HEK293 (cell line): ENCODE results near the gene TSPO.
"Not testable (repeated sequence)": the region's sequence is repeated elsewhere in the genome, so short reads cannot be mapped to it uniquely, and the experiment has no call there.

Source experiments
- SP3 ChIP-seq: fragments of 450-650 bp; formaldehyde crosslinking; IDR thresholded peaks from 2 replicates; pipeline ENCODE4 v1.5.1; 2016; ENCODE audit warnings: missing biosample characterization, missing genetic modification characterization
- ZBTB20 ChIP-seq: fragments of 450-650 bp; formaldehyde crosslinking; IDR thresholded peaks from 2 replicates; pipeline ENCODE4 v1.5.1; 2016; ENCODE audit warnings: missing biosample characterization, missing genetic modification characterization
- ZFP41 ChIP-seq: fragments of 450-650 bp; formaldehyde crosslinking; IDR thresholded peaks from 2 replicates; pipeline ENCODE4 v1.5.1; 2016; ENCODE audit warnings: missing biosample characterization, missing genetic modification characterization, borderline replicate concordance
- ZNF138 ChIP-seq: fragments of 450-650 bp; formaldehyde crosslinking; IDR thresholded peaks from 2 replicates; pipeline ENCODE4 v1.5.1; 2016; ENCODE audit warnings: missing biosample characterization, missing genetic modification characterization, borderline replicate concordance
- ZNF140 ChIP-seq: fragments of 450-650 bp; formaldehyde crosslinking; IDR thresholded peaks from 2 replicates; pipeline ENCODE4 v1.5.1; 2016; ENCODE audit warnings: missing biosample characterization, missing genetic modification characterization
- ZNF19 ChIP-seq: fragments of 450-650 bp; formaldehyde crosslinking; IDR thresholded peaks from 2 replicates; pipeline ENCODE4; 2016; ENCODE audit warnings: missing biosample characterization, missing genetic modification characterization, low read depth
- ZNF391 ChIP-seq: fragments of 450-650 bp; formaldehyde crosslinking; IDR thresholded peaks from 2 replicates; pipeline ENCODE4 v1.5.1; 2016; ENCODE audit warnings: low read depth, missing biosample characterization, missing genetic modification characterization, borderline replicate concordance
- TF ChIP-seq, protein P1 (sequence below): fragments of 450-650 bp; formaldehyde crosslinking; IDR thresholded peaks from 2 replicates; pipeline ENCODE4 v1.5.1; 2016; ENCODE audit warnings: missing biosample characterization, missing genetic modification characterization
- TF ChIP-seq, protein P2 (sequence below): fragments of 450-650 bp; formaldehyde crosslinking; conservative IDR thresholded peaks from 2 replicates; pipeline ENCODE4 v1.5.1; 2016; ENCODE audit warnings: low read depth, missing biosample characterization, missing genetic modification characterization
- TF ChIP-seq, protein P3 (sequence below): fragments of 450-650 bp; formaldehyde crosslinking; IDR thresholded peaks from 2 replicates; pipeline ENCODE4 v1.5.1; 2016; ENCODE audit warnings: missing biosample characterization, missing genetic modification characterization

DNA sequence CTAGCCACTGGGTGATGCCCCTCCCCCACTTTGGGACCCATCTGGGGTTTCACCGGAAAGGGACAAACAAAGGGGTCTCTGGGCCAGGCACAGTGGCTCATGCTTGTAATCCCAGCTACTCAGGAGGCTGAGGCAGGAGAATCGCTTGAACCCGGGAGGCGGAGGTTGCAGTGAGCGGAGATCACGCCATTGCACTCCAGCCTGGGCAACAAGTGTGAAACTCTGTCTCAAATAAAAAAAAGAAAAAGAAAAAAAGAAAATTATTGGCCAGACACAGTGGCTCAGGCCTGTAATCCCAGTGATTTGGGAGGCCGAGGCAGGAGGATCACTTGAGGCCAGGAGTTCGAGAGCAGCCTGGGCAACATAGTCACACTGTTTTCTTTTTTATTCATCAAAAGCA is 6.0 kb upstream of the TSPO start:
- not testable (repeated sequence) for TF ChIP-seq ZNF138 (tag by site-specific recombination); ZFP41 (tag by site-specific recombination); ZBTB20 (tag by site-specific recombination); ZNF391 (tag by site-specific recombination); ZNF140; ZNF19 (tag by site-specific recombination); SP3 (tag by site-specific recombination)
- TF ChIP-seq, protein P1, sequence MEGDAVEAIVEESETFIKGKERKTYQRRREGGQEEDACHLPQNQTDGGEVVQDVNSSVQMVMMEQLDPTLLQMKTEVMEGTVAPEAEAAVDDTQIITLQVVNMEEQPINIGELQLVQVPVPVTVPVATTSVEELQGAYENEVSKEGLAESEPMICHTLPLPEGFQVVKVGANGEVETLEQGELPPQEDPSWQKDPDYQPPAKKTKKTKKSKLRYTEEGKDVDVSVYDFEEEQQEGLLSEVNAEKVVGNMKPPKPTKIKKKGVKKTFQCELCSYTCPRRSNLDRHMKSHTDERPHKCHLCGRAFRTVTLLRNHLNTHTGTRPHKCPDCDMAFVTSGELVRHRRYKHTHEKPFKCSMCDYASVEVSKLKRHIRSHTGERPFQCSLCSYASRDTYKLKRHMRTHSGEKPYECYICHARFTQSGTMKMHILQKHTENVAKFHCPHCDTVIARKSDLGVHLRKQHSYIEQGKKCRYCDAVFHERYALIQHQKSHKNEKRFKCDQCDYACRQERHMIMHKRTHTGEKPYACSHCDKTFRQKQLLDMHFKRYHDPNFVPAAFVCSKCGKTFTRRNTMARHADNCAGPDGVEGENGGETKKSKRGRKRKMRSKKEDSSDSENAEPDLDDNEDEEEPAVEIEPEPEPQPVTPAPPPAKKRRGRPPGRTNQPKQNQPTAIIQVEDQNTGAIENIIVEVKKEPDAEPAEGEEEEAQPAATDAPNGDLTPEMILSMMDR: not testable (repeated sequence)
- TF ChIP-seq, protein P2, sequence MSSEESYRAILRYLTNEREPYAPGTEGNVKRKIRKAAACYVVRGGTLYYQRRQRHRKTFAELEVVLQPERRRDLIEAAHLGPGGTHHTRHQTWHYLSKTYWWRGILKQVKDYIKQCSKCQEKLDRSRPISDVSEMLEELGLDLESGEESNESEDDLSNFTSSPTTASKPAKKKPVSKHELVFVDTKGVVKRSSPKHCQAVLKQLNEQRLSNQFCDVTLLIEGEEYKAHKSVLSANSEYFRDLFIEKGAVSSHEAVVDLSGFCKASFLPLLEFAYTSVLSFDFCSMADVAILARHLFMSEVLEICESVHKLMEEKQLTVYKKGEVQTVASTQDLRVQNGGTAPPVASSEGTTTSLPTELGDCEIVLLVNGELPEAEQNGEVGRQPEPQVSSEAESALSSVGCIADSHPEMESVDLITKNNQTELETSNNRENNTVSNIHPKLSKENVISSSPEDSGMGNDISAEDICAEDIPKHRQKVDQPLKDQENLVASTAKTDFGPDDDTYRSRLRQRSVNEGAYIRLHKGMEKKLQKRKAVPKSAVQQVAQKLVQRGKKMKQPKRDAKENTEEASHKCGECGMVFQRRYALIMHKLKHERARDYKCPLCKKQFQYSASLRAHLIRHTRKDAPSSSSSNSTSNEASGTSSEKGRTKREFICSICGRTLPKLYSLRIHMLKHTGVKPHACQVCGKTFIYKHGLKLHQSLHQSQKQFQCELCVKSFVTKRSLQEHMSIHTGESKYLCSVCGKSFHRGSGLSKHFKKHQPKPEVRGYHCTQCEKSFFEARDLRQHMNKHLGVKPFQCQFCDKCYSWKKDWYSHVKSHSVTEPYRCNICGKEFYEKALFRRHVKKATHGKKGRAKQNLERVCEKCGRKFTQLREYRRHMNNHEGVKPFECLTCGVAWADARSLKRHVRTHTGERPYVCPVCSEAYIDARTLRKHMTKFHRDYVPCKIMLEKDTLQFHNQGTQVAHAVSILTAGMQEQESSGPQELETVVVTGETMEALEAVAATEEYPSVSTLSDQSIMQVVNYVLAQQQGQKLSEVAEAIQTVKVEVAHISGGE (tag by site-specific recombination): not testable (repeated sequence)
- TF ChIP-seq, protein P3, sequence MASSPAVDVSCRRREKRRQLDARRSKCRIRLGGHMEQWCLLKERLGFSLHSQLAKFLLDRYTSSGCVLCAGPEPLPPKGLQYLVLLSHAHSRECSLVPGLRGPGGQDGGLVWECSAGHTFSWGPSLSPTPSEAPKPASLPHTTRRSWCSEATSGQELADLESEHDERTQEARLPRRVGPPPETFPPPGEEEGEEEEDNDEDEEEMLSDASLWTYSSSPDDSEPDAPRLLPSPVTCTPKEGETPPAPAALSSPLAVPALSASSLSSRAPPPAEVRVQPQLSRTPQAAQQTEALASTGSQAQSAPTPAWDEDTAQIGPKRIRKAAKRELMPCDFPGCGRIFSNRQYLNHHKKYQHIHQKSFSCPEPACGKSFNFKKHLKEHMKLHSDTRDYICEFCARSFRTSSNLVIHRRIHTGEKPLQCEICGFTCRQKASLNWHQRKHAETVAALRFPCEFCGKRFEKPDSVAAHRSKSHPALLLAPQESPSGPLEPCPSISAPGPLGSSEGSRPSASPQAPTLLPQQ (tag by site-specific recombination): not testable (repeated sequence)
